Epithelial cell of esophagus (primary cell): ENCODE measurements around the gene PHF21A.

Experiments used
- DNase-seq: peaks from one replicate; pipeline ENCODE4 v3.0.0; 2010; ENCODE audit warnings: low read depth
- H3K4me3 ChIP-seq: 2 replicates; pipeline ENCODE4 v1.5.1; 2011; ENCODE audit warnings: mild to moderate bottlenecking, low read length, control low read depth
- TF ChIP-seq, protein P1 (sequence below): IDR thresholded peaks from 2 replicates; pipeline ENCODE4 v1.5.1; 2011; ENCODE audit warnings: low read depth, mild to moderate bottlenecking, low read length, control low read depth, inconsistent platforms; ENCODE audit not compliant: insufficient read depth; ENCODE audit errors: missing control alignments

The PHF21A gene

DNA sequence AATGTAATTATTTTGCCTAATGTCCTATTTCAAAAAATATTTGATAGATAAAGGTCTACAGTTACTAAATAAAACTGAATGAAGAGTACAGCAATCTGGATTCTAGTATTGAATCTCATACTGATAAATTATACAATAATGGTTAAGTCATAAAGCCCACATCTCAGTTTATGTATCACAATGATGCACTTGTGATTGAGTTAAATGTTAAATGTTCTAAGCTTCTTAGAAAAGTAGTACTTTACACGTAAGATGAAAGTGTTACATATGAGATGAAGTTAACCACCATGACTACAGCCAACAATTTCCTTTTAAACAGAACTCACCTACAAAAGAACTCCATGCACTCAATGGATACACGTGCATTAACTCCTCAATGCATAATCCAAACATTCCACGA lies 51.7 kb downstream of the PHF21A start:
- TF ChIP-seq, protein P1, sequence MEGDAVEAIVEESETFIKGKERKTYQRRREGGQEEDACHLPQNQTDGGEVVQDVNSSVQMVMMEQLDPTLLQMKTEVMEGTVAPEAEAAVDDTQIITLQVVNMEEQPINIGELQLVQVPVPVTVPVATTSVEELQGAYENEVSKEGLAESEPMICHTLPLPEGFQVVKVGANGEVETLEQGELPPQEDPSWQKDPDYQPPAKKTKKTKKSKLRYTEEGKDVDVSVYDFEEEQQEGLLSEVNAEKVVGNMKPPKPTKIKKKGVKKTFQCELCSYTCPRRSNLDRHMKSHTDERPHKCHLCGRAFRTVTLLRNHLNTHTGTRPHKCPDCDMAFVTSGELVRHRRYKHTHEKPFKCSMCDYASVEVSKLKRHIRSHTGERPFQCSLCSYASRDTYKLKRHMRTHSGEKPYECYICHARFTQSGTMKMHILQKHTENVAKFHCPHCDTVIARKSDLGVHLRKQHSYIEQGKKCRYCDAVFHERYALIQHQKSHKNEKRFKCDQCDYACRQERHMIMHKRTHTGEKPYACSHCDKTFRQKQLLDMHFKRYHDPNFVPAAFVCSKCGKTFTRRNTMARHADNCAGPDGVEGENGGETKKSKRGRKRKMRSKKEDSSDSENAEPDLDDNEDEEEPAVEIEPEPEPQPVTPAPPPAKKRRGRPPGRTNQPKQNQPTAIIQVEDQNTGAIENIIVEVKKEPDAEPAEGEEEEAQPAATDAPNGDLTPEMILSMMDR: no peak
- no peak for DNase-seq
- H3K4me3 ChIP-seq: no peak overlapping the region

DNA sequence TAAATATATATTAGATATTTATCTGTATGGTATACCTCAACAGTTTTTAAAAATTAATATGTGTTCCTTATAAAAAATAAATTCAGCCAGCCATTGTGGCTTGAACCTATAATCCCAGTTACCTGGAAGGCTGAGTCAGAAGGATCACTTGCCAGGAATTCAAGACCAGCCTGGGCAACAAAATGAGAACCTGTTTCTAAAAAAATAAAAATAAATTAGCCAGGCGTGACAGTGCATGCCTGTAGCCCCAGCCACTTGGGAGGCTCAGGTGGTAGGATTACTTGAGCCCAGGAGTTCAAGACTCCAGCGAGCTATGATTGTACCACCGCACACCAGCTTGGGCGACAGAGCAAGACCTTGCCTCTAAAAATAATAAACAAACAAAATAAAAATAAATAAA lies 54.9 kb downstream of the PHF21A start:
- no peak overlapping the region for H3K4me3 ChIP-seq
- TF ChIP-seq, protein P1: no peak
- DNase-seq: peak; percentile 93

DNA sequence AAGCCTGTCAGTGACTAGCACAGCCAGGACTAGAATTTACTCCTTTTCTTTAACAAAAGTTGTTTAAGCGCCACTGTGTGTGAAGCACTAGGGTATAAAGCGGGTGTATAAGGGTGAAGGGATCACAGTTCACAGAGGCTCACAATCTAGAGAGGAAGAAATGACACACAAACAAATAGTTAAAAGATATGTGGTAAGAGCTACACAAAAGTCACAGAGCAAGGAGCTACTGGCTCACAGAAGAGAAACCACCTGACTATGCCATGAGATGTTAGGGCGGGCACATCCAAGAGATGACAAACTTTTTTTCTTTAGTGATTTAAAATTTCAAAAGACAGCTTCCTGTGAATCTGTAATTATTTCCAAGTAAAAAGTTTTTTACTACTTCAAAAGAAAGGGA lies 55.6 kb downstream of the PHF21A start:
- TF ChIP-seq, protein P1: no peak
- peak; percentile 61 for DNase-seq
- no peak overlapping the region for H3K4me3 ChIP-seq

DNA sequence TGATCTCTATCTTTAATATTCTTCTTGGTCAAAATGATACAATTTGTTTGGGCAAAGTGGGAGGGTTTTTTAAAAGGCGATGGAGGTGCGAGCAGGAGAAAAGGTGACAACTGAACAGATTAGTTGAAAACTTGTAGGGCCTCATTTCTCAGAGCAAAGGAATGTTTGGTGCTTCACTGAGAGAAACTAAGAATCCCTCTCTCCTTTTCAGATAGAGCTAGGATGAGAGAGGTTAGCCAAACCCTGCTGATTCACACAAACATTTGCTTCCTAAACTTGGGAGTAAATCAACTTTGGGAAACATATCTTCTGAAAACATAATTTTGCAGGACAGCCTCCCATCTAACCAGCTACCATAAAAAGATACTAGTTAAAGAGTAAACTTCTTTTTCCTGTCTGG lies 57.0 kb downstream of the PHF21A start:
- DNase-seq: peak; percentile 66
- no peak overlapping the region for H3K4me3 ChIP-seq
- TF ChIP-seq, protein P1: no peak

DNA sequence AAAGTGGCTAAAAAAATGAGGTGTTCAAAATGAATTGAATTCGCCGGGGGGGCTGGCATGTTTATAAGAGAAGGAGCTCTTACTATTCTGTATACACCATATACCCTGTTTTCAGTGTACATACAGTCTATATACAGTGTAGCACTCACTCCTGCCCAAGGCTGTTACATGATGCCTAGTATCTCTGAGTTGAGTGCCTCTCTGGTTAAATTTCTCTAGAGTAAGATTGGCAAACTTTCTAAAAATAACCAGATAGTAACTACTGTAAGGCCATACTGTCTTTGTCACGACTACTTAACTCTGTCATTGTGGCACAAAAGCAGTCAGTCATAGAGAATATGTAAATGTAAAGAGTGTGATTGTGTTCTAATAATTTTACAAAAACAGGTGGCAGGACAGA lies 58.1 kb downstream of the PHF21A start:
- TF ChIP-seq, protein P1: no peak
- no peak for DNase-seq
- no peak overlapping the region for H3K4me3 ChIP-seq

DNA sequence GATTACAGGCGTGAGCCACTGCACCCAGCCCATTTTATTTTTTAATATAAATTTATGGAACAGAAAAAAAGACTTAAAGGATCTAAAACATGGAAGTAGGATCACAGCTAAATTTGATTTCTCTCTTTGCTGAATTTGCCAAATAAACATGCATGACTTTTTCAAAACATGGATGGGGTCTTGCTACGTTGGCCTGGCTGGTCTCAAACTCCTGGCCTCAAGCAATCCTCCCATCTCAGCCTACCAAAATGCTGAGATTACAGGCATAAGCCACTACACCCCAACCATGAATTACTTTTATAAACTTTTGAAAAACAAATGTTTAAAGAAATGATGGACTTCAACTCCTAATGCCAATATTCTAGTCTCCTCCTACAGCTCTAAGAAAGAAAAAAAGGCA lies 61.2 kb downstream of the PHF21A start:
- no peak overlapping the region for H3K4me3 ChIP-seq
- TF ChIP-seq, protein P1: no peak
- DNase-seq: no peak

DNA sequence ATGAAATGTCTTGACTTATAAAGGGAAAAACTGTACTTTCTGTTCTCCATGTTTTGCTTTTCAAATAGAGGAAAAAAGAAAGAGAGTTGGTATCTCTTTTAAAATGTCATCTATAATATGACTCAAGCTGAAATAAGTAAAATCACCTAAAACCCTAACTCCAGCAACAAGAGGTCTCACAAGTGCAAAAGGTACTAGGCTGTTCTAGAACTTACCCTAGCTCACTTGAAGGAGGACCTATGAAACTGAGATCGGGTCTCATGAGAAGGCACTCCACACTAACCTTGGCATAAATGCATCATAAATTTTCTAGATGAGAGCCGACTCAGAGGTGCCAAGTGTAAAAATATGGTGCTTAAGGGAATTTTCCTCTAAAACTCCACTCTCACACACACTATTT lies 63.8 kb downstream of the PHF21A start:
- no peak for DNase-seq
- H3K4me3 ChIP-seq: no peak overlapping the region
- TF ChIP-seq, protein P1: no peak
